ENCODE results near the gene POLR3K. TPM values are rescaled to one million over a fixed set of nuclear protein-coding genes. Genes with fewer than 3 reads are reported as not detected.

POLR3K gene
- total RNA-seq, 1 donor from 2014 or later, result 4.8 TPM

GRCh38 chr16:66309-67182 is 13.1 kb upstream of the POLR3K start:
- no peak for DNase-seq (ENCODE audit: extremely low read depth, low read depth, low spot score)

- no peak for DNase-seq (ENCODE audit: extremely low read depth, low read depth, low spot score)
Measured at GRCh38 chr16:65745-66144, 12.3 kb upstream of the POLR3K start.

GRCh38 chr16:64914-65255 is 11.5 kb upstream of the POLR3K start:
- no peak for DNase-seq (ENCODE audit: extremely low read depth, low read depth, low spot score)

- DNase-seq (ENCODE audit: extremely low read depth, low read depth, low spot score), result no peak
Measured at GRCh38 chr16:63998-64913, 10.8 kb upstream of the POLR3K start.

GRCh38 chr16:63466-63865 is 10.1 kb upstream of the POLR3K start:
- no peak for DNase-seq (ENCODE audit: extremely low read depth, low read depth, low spot score)

- DNase-seq (ENCODE audit: extremely low read depth, low read depth, low spot score), result no peak
Measured at GRCh38 chr16:62968-63391, 9.6 kb upstream of the POLR3K start.

GRCh38 chr16:62283-62967 is 9.0 kb upstream of the POLR3K start:
- no peak for DNase-seq (ENCODE audit: extremely low read depth, low read depth, low spot score)

- DNase-seq (ENCODE audit: extremely low read depth, low read depth, low spot score), result no peak
Measured at GRCh38 chr16:61879-62281, 8.5 kb upstream of the POLR3K start.

- no peak for DNase-seq (ENCODE audit: extremely low read depth, low read depth, low spot score)
Measured at GRCh38 chr16:60929-61878, 7.8 kb upstream of the POLR3K start.

GRCh38 chr16:60166-60565 is 6.8 kb upstream of the POLR3K start:
- no peak for DNase-seq (ENCODE audit: extremely low read depth, low read depth, low spot score)

- DNase-seq (ENCODE audit: extremely low read depth, low read depth, low spot score), result no peak
Measured at GRCh38 chr16:59440-60059, 6.1 kb upstream of the POLR3K start.

- no peak for DNase-seq (ENCODE audit: extremely low read depth, low read depth, low spot score)
Measured at GRCh38 chr16:58491-59439, 5.4 kb upstream of the POLR3K start.

GRCh38 chr16:57711-58110 is 4.3 kb upstream of the POLR3K start:
- no peak for DNase-seq (ENCODE audit: extremely low read depth, low read depth, low spot score)

GRCh38 chr16:56231-56927 is 3.0 kb upstream of the POLR3K start:
- no peak for DNase-seq (ENCODE audit: extremely low read depth, low read depth, low spot score)

- no peak for DNase-seq (ENCODE audit: extremely low read depth, low read depth, low spot score)
Measured at GRCh38 chr16:55571-56136, 2.2 kb upstream of the POLR3K start.

- no peak for DNase-seq (ENCODE audit: extremely low read depth, low read depth, low spot score)
Measured at GRCh38 chr16:54237-54581, 801 bp upstream of the POLR3K start.

- no peak for DNase-seq (ENCODE audit: extremely low read depth, low read depth, low spot score)
Measured at GRCh38 chr16:50769-51591, 2.4 kb downstream of the POLR3K start.

All from glomerular endothelial cell (primary cell).